DMS53 (cell line): Measurements from ENCODE around the gene SULT1C4.
"Not testable (repeated sequence)": the region's sequence is repeated elsewhere in the genome, so short reads cannot be mapped to it uniquely, and the experiment has no call there.

ENCODE experiments used
- DNase-seq: peaks from one replicate; lab custom pipeline; 2025; lab: John Stamatoyannopoulos, UW

The SULT1C4 gene

DNA sequence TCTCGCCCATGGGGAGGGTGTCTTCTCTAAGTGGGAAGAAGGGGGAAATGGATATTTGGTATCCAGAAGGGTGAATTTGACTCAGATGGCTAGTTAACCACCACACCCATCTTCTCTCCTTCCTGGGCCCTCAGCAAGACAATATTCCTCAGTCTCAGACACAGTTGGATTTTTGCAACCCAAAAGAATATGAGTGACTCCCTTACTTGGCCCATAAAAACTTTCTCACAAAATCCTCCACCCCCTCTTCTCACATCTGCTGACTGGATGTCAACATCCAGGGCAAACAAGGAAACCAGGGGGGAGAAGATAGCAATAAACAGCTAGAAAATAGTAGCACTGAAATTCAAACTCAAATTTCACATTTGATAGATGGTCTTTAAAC is 35.9 kb downstream of the SULT1C4 start:
- DNase-seq: no peak

DNA sequence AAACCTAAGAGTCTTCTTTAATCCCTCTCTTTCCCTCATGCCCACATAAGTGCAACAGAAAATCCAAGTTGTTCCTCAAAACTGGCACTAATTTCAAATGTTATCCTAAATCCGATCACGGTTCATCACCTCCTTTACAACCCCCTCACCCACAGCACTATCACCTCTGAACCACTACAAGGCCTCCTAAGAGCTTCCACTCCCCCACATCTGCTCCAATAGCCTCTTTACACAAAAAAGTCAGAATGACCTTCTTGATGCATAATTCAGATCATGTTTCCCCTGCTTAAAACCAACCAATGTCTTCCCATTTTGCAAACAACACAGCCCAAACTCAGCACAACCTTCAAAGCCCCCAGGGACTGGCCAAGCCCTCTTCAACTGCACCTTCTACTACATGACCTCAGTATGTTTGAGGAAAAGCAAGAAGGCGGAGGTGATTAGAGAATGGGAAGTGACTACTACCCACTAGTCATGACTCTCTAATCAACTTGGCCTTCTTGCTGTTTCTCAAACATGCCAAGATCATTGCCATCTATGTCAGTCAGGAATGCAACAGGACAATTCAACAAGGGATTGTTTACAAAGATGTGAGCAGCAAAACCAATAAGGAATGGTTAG is 36.6 kb downstream of the SULT1C4 start:
- DNase-seq: no peak

DNA sequence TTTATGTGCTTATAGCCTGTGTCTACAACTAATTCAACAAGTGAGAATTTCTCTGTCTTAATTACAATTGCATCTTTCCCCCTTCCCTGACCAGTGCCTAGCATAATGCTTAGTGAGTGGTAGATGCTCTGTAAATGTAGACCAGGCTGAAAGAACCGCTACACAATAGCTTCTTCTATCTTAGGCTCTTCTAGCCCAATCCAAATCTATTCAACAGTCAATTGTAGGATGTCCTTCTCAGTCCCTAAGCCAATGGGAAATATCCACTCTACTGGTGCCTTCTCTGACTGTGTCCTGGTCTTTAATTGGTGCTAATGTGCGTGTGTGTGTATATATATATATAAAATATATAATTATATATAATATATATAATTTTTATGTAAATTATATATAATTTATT is 37.2 kb downstream of the SULT1C4 start:
- DNase-seq: no peak

DNA sequence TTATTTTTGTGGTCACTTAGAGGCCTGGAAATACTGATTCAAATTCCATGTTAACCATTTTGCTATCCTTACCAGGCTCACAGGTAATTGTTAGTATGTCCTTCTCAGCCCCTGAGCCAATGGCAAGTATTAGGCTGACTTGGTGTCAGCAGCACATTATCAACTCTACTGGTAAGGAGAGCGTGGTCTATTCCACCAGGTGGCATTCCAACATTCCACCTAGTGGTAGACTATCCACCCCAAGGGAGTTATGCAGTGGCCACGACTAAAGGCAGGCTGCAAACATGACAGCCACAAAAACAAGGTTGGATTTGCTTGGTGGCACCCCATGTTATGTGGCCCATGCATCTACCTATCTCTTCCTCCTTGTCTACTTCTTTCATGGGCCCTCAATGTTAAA is 39.5 kb downstream of the SULT1C4 start:
- DNase-seq: peak; percentile 52

DNA sequence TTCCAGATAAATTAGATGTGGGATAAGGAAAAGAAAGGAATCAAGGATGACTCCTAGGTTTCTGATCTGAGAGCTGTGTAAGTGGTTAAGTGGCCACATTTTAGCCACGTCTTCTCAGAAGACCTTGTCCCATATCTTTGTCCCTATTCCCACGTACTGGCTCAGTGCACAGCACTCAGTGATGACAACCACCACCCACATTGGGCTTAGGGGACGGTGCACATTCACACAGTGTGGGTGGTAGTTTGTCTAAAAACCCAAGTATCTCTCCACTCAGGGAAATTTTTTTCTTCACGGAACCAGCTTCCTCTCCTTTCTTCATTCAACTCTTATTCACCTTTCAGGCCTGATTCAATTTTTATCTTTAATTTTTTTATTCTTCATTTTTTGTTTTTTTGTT is 40.7 kb downstream of the SULT1C4 start:
- no peak for DNase-seq

DNA sequence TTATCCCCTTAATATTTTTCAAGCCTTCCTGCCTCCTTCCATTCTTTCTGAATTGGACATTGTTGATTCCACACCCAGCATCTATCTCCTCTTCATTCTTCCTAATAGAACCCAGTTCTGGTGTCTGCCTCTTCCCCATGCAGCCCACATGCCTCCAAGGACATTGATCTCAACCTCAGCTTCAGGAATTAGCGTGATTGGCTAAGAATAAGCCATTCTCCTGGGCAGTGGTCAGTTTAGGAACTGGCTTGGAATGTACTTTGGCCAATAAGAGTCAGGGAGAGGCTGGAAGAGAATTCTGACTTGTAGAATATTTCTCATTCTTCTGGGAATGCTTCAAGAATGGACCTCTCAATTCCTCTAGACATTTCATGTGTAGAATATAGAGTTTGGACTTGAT is 45.3 kb downstream of the SULT1C4 start:
- DNase-seq: no peak

DNA sequence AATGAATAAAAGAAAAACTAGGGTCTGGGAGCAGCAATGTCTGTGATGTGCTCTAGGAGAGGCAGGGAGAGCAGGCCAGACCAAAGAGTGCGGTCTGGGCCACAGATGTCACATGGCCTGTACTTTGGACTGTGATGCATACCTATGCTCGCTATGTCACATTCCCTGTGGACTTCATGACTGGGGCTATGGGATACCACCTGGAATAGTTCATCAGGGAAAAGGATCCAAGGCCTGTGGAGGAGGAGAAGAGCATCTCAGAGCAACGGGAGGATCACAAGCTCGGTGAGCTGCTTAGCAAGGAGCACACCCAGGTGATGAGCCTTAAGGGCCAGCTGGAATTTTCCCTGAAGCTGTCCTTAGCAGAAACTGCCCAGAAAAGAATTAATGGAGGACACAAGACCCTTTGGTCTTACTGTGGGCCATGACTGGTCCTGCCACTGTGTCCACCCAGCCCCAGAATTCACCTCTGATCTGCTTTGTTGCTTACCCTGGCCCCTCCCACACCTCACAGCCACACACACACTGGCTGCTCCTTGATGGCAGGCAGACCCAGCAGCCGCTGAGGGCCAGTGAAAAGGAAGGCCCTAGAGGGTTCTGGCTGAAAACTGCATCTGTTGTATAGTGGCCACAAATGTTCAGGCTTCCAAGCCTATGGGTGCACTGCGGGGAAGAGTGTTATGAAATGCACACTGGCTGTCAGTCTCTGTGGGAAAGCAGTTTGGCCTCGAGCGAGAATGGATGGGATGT is 45.9 kb downstream of the SULT1C4 start:
- no peak for DNase-seq

DNA sequence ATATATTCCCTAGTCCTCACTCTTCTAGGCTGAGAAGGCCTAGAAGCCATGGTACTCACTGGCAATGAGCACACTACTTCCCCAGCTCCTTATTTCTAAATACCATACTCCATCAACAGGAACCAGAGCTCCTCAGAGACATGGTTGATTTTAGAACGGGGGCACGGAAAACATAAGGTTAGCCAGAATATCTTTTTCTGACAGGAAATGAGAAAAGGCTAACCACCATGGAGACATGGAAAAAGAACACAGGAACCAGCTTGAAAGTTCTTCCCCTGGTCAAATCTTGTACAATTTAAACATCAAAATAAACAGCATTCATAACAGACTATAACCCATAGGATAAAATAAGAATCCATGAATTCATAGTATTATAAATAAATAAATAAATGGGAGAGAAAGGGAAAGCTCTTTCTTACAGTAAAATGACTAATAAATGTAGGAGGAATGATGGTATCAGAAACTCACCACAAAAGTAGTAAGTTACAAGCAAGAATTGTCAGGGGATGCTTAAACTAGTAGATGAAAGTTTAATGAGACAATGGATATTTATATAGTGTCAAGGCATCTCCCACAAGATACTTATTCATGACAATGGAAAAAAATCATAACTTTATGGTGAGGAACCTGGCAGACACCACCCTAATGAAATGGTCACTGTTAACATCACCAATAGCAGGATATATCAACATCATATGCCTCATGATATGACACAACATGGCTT is 50.7 kb downstream of the SULT1C4 start:
- DNase-seq: no peak

DNA sequence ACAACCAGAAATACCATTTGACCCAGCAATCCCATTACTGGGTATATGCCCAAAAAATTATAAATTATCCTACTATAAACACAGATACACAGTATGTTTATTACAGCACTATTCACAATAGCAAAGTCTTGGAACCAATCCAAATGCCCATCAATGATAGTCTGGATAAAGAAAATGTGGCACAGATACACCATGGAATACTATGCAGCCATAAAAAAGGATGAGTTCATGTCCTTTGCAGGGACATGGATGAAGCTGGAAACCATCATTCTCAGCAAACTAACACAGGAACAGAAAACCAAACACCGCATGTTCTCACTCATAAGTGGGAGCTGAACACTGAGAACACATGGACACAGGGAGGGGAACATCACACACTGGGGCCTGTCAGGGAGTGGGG is 57.8 kb downstream of the SULT1C4 start:
- DNase-seq: not testable (repeated sequence)

DNA sequence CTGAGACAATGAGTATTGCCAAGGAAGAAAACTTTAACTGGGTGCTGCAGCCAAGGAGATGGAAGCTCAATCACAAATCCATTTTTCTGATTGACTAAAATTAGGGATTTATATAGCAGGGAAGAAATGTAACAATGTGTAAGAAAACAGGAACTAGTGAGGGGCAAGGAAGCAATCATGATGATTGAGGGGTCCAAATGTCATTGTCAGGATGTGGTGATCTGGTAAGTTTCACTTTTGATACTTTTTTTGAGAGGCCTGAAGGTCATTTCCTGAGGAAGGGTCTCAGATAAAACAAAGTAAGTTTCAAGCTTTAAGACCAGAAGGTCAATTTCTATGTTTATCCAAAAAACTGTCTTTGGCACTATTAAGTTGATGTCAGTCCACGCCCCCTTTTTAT is 59.2 kb downstream of the SULT1C4 start:
- DNase-seq: no peak
